ENCODE measurements around the gene SPRED2.

- no peak for TF ChIP-seq CTCF (IDR thresholded peaks at IDR 0.05)
- TF ChIP-seq POLR2A (IDR thresholded peaks at IDR 0.05): no peak
Measured at GRCh38 chr2:65415091-65415490, 17.3 kb downstream of the SPRED2 start.

Measured in testis (tissue), 2 donors.